ENCODE data around the gene VWF.

DNA sequence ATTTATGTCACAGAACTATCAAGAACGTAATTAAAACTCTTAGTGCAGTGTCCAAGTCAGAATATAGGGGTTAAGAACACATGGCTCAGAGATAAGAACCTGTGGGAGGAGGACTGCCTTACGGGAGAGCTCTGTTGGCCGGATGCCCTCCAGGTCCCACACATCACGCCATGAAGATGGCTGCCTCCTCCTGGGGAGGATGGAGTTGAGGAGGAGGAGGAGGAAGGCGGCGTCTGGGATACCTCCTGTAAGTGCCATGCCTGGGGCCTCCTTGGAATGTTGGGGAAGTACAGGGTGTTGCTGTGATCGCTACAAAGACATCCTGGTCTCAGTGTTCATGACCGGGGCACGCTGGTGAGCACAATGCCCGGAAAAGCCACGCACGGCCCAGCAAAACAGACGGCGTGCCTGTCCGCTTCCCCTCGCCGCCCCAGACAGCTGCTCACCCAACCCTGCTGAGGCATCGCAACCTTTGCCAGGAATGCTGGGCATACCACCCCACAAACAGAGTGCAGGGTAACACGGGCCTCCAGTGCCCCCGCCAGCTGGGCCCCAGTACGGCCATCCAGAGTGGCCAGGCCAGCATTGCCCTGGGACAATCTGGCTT, 47.0 kb upstream of the VWF start:
- TF ChIP-seq, protein P1, sequence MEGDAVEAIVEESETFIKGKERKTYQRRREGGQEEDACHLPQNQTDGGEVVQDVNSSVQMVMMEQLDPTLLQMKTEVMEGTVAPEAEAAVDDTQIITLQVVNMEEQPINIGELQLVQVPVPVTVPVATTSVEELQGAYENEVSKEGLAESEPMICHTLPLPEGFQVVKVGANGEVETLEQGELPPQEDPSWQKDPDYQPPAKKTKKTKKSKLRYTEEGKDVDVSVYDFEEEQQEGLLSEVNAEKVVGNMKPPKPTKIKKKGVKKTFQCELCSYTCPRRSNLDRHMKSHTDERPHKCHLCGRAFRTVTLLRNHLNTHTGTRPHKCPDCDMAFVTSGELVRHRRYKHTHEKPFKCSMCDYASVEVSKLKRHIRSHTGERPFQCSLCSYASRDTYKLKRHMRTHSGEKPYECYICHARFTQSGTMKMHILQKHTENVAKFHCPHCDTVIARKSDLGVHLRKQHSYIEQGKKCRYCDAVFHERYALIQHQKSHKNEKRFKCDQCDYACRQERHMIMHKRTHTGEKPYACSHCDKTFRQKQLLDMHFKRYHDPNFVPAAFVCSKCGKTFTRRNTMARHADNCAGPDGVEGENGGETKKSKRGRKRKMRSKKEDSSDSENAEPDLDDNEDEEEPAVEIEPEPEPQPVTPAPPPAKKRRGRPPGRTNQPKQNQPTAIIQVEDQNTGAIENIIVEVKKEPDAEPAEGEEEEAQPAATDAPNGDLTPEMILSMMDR (IDR thresholded peaks at IDR 0.05), result no peak
- TF ChIP-seq POLR2A (IDR thresholded peaks at IDR 0.05) (no peak), EP300 (IDR thresholded peaks at IDR 0.05) (no peak)
